Measurements from ENCODE around the gene ADAP1. TPM values are rescaled to one million over a fixed set of nuclear protein-coding genes. Genes with fewer than 3 reads are reported as not detected.
A peak's percentile ranks its signal among the peaks of the same experiment; 100 is the strongest.
"Not testable (repeated sequence)": the region's sequence is repeated elsewhere in the genome, so short reads cannot be mapped to it uniquely, and the experiment has no call there.

Gene ADAP1
- total RNA-seq, 1 donor from 2014 or later = 10.2 TPM

DNA sequence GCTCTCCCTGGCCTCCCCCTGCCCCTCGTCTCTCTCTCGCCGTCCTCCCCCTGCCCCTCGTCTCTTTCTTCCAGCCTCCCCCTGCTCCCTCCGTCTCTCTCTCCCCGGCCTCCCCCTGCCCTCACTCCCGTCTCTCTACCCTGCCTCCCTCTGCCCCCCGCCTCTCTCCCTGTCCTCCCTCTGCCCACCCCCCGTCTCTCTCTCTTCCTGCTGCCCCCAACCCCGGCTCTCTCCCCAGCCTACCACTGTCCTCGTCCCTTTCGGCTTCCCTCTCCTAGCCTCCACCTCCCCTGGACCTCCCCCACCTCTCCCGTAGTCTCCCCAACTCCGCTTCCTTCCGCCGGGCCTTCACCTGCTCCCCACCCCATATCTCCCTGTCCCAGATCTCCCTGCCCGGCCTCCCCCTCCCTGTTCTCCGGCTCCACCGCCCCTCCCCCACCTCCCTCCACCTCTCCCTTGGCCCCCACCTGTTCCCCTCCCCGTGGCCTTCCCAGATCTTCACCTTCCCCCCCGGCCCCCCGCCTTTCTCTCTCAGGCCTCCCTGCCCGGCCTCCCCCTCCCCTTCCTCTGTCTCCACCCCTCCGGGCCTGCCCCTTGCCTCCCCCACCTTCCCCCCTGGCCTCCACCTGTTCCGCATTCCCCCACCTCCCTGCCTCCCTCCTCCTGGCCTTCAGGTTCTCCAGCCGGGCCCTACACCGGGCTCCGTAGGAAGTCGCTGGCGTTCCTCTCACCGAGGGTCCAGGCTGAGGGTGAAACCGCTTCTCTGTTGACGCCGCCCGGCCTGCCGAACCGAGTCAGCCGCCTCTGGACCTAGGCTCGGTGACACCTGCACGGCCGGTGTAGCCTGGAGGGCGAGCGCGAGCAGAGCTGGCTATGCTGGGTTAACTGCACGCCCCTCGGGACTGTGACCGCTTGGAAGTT, 76.9 kb downstream of the ADAP1 start:
- DNase-seq (no peak), ATAC-seq (no peak)
- intact Hi-C loops (cut with micrococcal nuclease) = loop anchor here (10.0 kb wide), 2 partner anchors 53 to 93 kb away; no protein-coding TSS in a partner anchor

DNA sequence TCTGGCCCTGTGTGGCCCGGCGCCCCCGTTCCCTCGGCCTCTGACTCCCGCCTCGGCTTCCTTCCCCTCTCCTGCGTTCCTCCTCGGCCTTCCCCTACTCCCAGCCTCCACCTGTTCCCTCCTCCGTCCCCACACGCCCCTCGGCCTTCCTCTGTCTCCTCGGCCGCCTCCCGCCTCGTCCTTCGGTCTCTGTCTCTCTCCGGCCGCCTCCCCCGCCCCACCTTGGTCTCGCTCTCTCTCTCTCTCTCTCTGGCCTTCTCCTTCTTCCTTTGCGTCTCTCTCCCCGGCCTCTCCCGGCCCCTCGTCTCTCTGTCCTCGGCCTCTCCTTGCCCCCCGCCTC, 77.5 kb downstream of the ADAP1 start:
- peak; percentile 2 for ATAC-seq
- intact Hi-C loops (cut with micrococcal nuclease) = loop anchor here (10.0 kb wide), 2 partner anchors 52 to 92 kb away; no protein-coding TSS in a partner anchor
- no peak for DNase-seq

DNA sequence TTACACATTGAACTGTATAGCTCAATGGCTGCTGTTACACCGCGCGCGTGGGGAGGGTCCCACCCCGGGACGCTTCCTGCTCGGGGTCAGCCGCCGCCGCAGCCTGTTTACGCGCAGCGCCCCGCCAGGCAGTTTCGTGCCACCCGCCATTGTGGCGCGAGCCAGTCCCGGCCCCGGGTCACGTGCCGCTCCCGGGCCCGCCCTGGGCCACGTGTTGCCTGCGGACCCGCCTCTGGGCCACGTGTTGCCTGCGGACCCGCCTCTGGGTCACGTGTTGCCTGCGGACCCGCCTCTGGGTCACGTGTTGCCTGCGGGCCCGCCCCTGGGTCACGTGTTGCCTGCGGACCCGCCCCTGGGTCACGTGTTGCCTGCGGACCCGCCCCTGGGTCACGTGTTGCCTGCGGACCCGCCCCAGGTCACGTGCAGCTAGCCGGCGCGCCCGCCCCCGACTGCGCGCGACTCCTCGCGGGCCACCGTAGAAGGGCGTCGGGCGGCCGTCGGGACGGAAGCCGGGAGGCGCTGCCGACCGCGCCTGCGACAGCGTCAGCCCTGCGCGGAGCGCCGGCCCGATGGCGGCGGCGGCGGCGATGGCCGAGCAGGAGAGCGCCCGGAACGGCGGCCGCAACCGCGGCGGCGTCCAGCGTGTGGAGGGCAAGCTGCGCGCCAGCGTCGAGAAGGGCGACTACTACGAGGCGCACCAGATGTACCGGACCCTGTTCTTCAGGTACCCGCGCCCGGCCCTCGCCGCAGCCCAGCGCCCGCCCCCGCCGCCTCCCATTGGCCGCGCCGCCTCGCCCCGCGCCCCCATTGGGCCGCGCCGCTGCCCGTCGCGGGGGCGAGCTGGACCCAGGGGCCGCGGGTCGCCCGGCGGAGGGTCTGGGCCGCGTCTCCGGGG, 78.2 kb downstream of the ADAP1 start, which contains the start of gene GET4:
Gene GET4, plus strand, starts transcription at position 478 of the 895 bp plus-strand sequence. Its CDS starts 92 bp downstream, at position 570.
- intact Hi-C loops (cut with micrococcal nuclease) = loop anchor here (10.0 kb wide), 2 partner anchors 52 to 92 kb away; no protein-coding TSS in a partner anchor

DNA sequence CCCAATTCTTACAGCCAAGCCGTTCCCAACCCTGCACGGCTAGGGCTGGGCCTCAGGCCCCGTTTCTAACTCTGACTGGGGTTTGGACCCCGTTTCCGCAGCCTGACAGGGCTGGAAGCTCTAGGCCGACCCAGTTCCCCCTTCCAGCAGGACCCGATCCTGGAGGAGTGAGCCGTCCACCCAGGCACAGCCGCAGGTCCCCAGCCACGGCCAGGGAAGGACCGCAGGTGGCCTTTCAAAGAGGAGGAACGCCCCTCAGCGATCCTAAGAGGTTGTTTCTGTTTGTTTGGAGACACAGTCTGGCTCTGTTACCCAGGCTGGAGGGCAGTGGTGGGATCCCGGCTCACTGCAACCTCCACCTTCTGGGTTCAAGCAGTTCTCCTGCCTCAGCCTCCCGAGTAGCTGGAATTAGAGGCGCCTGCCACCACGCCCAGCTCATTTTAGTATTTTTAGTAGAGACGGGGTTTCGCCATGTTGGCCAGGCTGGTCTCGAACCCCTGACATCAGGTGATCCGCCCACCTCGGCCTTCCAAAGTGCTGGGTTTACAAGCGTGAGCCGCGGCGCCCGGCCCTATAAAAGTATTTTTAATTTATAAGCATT, 78.9 kb downstream of the ADAP1 start:
- DNase-seq = no peak
- no peak for ATAC-seq
- intact Hi-C loops (cut with micrococcal nuclease) = loop anchor here (10.0 kb wide), 2 partner anchors 51 to 91 kb away; no protein-coding TSS in a partner anchor

More for the DNA sequence above, 78.2 kb downstream of the ADAP1 start, which contains the start of gene GET4:
- DNase-seq = peak; percentile 98
- ATAC-seq = peak; percentile 80

DNA sequence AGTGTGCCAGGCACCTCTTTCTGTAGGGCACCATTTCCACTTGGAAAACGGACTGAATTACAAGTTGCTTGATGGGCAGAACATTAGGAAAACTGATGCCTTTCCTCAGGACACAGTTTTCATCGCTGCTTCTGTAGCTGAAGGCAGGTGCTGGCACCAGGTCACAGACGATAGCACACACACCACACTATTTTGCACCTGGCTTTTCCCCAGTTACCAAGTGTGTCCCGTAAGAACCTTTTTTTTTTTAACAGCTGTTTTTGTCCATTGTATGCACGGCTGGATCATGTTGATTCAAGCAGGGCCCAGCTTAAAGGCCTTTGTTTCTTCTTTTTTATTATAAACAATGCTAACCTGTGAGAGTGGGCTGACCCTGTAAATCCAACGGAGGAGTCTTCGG, 79.4 kb downstream of the ADAP1 start:
- DNase-seq (no peak), ATAC-seq (no peak)
- intact Hi-C loops (cut with micrococcal nuclease) = loop anchor here (10.0 kb wide), 2 partner anchors 50 to 90 kb away; no protein-coding TSS in a partner anchor

DNA sequence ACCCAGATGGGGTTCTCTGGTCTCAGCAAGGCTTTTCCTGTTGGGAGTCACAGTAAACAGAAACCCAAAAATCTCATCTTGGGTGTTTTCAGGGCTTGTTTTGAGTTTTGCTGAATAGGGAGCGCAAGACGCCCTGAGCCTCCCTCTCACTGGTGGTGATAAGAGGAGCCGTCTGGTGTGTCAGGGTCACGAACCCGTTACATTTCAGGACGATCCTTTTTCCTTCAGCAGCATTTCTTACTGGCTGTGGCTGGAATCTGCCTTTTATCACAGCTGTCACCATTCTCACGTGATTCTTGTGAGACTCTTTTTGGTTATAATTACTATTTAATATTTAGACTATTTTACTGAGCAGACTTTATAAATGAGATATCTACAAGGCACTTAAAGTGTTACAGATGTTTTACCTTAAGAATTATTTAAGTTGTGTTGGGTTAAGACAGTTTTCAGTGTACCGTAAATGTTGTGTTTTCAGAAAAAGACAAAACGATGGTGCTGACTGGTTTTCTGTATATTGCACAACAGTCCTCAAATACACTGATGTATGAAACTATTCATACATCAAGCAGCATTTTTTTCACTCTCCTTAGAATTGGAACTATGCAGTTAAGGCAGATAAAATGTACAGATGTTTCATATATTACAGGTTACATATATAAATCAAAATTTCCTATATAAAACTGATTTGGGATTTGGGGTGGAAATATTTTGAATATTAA, 80.3 kb downstream of the ADAP1 start:
- no peak for ATAC-seq
- intact Hi-C loops (cut with micrococcal nuclease) = loop anchor here (10.0 kb wide), 2 partner anchors 49 to 89 kb away; no protein-coding TSS in a partner anchor
- DNase-seq = no peak

DNA sequence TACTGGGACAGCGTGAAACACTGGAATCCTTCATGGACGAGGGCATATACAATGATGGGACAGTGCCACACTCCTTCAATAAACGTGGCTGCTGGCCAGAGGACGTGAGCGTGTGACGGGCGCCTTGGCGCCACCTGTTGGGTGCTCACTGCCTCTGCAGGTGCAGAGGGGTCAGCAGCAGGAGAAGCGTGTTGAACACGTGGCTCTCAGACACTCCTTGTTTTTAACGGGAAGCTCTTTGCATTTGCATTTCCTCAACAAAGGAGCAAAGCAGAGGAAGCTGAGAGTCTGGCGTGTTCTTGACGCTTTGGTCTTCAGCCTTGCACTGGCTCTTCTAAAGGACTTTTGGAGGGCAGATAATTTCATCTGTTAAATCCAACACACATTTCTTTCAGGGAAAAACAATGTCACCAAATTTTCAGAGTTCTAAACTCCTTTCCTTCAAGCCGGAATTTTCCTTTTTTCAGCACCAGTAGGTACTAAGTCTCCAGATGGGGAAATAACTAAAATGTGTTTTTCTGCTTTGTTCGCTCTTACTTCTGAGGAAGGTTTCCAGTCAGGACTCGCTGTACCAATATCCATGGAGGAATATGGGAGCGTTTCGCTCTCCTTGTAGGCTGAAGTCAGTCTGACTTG, 81.0 kb downstream of the ADAP1 start:
- intact Hi-C loops (cut with micrococcal nuclease) = loop anchor here (10.0 kb wide), 2 partner anchors 49 to 89 kb away; no protein-coding TSS in a partner anchor
- DNase-seq (peak; percentile 88), ATAC-seq (peak; percentile 33)

DNA sequence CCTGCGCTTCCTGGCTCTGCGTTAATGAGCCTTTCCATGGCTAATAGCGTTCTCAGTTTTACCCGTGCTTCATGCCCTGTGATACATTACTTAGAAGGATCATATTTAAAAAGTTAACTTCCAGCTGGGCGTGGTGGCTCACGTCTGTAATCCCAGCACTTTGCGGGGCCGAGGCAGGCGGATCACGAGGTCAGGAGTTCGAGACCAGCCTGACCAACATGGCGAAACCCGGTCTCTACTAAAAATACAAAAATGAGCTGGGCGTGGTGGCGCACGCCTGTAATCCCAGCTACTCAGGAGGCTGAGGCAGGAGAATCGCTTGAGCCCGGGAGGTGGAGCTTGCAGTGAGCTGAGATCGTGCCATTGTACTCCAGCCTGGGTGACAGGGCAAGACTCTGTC, 81.8 kb downstream of the ADAP1 start:
- intact Hi-C loops (cut with micrococcal nuclease) = loop anchor here (10.0 kb wide), 2 partner anchors 48 to 88 kb away; no protein-coding TSS in a partner anchor
- not testable (repeated sequence) for DNase-seq, ATAC-seq

DNA sequence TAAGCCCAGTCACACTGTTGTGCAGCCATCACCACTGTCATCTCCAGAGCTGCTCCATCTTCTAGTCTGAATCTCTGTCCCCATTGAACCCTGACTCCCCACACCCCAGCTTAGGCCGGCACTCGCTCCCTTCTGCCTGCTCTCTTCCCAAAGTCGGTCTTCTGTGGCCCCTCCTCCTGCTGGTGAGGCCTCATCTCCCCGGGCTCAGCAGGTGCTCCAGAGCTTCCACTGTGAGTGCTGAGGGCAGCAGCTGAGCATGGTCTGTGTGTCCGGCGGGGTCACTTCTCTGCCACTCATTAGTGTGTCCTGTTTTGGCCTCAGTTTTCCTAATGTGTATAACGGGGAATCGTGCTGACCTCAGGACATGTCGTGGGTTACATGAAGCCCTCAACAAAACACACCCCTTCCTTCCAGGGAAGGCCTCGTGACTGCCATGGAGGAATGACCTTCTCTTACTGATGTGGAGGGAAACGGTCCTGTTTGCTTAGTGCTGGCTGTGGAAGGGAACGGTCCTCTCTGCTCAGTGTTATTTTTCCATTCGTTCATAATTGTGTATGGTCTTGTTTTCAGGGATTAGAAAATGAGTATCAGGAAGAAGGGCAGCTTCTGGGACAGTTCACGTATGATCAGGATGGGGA, 82.5 kb downstream of the ADAP1 start:
- no peak for ATAC-seq
- intact Hi-C loops (cut with micrococcal nuclease) = loop anchor here (10.0 kb wide), 2 partner anchors 47 to 87 kb away; no protein-coding TSS in a partner anchor
- DNase-seq = no peak

DNA sequence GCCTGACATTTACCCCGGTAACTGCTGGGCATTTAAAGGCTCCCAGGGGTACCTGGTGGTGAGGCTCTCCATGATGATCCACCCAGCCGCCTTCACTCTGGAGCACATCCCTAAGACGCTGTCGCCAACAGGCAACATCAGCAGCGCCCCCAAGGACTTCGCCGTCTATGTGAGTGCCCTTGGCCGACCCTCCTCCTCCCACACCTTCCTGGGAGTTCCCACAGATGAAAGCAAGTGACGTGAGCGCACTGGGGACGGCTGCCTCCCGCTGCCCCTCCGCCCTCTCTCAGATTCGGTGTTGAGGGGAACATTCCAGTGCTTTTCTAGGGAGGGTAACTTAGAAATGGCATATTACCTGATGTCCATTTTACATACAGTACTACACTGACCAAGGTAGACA, 85.1 kb downstream of the ADAP1 start:
- ATAC-seq (no peak), DNase-seq (no peak)
- intact Hi-C loops (cut with micrococcal nuclease) = no loop called here

DNA sequence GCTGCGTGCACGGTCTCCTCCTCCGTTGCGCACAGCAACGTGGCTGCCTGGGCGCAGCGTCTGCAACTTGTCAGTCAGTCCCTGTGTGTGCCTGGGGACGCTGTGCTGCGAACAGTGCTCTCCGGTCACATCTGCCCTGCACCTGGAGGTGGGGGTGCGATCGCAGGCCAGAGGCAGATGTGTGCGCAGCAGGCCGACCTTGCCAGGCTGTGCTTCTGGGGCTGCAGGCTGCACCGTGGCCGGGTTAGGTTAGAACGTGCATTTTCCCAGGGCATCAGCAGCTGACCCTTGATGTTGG, 86.3 kb downstream of the ADAP1 start:
- ATAC-seq = no peak
- intact Hi-C loops (cut with micrococcal nuclease) = no loop called here
- no peak for DNase-seq

DNA sequence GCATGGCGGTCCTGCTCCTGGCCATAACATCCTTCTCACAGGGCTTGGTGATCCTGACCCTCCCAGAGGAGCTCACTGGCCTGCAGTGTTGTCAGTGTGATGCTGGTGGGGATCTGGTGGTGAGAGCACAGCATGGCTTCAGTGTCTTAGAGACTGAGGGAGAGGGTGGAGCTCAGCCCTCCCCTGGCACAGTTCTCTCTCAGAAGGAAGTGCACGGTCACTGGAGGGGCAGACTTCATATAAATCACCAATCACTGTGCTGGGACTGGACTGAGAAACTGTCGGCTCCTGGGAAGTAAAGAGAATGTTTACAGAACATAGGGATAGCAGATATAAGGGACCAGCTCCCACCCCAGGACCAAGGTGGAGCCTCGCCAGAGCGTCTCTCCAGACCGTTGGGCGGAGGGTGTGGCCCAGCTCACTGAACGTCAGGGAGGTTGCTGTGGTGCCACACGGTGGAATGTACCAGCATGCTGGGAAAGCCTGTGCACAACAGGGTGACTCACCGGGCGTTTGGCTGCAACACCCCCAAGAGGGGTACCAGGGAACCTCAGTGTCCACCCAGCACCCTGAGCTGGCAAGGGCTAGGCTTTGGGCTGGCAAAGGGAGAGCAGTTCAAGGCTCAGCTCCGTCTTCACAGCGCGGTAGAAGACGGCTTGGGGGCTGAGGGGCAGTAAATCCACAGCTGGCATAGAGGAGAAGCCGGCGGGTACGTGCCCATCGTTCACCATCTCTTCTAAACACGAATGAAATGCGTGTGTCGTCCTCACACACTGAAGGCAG, 86.9 kb downstream of the ADAP1 start:
- intact Hi-C loops (cut with micrococcal nuclease) = no loop called here
- ATAC-seq (peak; percentile 78), DNase-seq (peak; percentile 69)

DNA sequence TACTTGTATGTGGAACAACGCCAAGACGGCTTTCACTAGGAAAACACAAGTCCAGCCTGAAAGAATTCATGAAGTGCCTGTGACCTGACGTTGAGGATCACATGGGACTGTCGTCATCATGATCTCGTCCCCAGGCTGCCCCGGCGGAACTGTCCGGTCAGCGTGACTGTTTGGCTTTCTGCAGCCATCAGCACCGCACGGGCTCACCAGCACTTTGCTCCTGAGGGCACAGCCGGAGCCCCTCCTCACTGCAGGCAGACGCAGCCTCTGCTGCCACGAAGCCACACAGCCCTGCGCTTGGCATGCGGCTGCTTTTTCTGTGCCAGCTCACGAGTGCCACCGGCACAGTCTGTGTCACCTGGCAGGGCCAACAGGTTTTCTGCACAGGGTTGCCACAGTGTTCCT, 87.5 kb downstream of the ADAP1 start:
- ATAC-seq = peak; percentile 88
- DNase-seq = peak; percentile 86
- intact Hi-C loops (cut with micrococcal nuclease) = no loop called here

DNA sequence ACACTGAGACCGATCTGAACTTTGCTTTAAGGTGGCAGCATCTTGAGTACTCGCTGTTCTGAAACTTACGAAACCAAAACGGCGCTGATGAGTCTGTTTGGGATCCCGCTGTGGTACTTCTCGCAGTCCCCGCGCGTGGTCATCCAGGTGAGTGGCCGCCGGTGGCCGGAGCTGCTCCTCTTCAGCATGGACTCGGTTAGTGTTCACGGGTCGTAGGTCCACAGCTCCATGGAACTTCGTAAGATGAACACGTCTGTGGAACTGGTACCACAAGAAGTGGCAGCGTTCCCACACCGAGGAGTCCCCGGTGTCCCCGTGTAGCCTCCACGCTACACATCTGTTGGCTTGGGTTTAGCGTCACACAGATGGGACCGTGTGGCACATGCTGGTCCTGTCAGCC, 88.6 kb downstream of the ADAP1 start:
- DNase-seq (no peak), ATAC-seq (no peak)
- intact Hi-C loops (cut with micrococcal nuclease) = no loop called here

DNA sequence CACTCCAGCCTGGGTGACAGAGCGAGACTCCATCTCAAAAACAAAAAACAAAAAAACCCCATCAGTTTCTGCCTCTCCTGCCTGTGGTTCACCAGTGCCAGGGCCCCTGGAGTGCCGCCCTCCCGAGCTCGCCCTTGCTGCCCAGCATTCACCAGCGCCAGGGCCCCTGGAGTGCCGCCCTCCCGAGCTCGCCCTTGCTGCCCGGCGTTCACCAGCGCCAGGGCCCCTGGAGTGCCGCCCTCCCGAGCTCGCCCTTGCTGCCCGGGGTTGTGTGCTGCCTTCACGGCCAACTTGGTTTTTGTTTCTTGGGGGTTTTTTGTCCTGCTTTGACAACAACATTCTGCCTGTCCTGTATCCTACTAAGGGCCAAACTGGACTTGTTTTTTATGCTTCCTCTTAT, 91.4 kb downstream of the ADAP1 start:
- ATAC-seq (no peak), DNase-seq (no peak)
- intact Hi-C loops (cut with micrococcal nuclease) = no loop called here

DNA sequence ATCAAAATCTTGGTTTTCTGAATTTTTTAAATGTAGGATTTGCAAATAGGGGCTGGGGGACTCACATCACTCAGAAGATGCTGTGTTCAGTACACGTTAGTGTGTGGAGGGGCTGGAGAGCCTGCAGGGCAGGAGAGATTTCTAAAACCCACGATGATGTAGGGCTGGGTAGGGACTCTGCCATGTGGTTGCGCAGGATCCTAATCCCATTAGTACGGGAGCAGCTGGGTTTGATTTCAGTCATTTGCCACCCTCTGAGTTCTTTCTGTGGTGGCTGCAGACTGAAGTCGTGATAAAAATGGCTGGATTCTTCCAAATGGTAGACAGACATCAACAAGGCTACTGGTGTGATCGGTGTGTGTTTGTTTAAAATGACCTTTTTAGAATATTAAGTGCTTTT, 92.3 kb downstream of the ADAP1 start:
- intact Hi-C loops (cut with micrococcal nuclease) = no loop called here
- DNase-seq (no peak), ATAC-seq (no peak)

DNA sequence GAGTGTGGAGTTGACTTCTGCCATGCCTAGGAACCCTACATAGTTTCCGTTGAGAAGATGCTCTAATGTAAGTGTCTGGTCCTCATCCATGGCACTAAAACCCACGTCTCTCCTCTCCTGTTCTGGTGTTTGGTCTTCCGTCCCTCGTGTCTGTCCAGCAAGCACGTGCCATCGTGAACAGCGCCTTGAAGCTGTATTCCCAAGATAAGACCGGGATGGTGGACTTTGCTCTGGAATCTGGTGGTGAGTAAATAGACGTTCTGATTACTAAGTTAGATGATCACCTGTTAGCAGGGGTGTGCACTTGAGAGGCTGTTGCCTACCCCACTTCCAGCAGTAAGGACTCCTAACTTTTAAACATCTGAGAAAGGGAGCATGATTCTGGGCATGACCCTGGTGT, 93.3 kb downstream of the ADAP1 start:
- no peak for DNase-seq
- intact Hi-C loops (cut with micrococcal nuclease) = no loop called here
- no peak for ATAC-seq
